Body of pancreas (tissue), 4 donors: ENCODE data around the gene NR2F1-AS1. TPM values are rescaled to one million over a fixed set of nuclear protein-coding genes. Genes with fewer than 3 reads are reported as not detected.

ENCODE experiments used
- ATAC-seq: fragments of 150-250 bp; one replicate; pipeline ENCODE4 v1.9.1; 2016
- DNase-seq, 4 donors: peaks; one replicate each; pipeline ENCODE4 v3.0.0-alpha.2; 2019
- H3K27ac ChIP-seq, 4 donors: fragments of 200-600 bp; sonication (generic); 1 replicate in 3 of 4; 2 replicates in 1 of 4; pipeline versions ENCODE4 v1.5.1 to v1.6.1; 2016 to 2019; ENCODE audit warnings: mild to moderate bottlenecking in 1 of 4, mixed read lengths in 1 of 4, moderate library complexity in 1 of 4
- H3K27me3 ChIP-seq, 2 donors: fragments of 200-600 bp; sonication (generic); one replicate each; pipeline ENCODE4 v1.6.0; 2016; ENCODE audit warnings: mild to moderate bottlenecking in 1 of 2
- H3K36me3 ChIP-seq, 2 donors: fragments of 200-600 bp; sonication (generic); replicated peaks in 1 of 2; 2 replicates each; pipeline ENCODE4 v1.5.1; 2016; ENCODE audit warnings: low read depth in 2 of 2; ENCODE audit not compliant: insufficient read depth in 1 of 2
- H3K4me1 ChIP-seq: fragments of 200-600 bp; sonication (generic); one replicate; pipeline ENCODE4 v1.6.0; 2016
- H3K4me3 ChIP-seq, 2 donors: fragments of 200-600 bp; sonication (generic); 1 replicate in 1 of 2; 2 replicates in 1 of 2; pipeline ENCODE4 v1.5.1; 2016 to 2019
- H3K9me3 ChIP-seq, 3 donors: fragments of 200-600 bp; sonication (generic); 1 replicate in 2 of 3; 2 replicates in 1 of 3; pipeline ENCODE4 v1.5.1; 2016
- POLR2A ChIP-seq, 3 donors: fragments of 450-650 bp; IDR thresholded peaks; one replicate each; pipeline ENCODE4 v1.6.1; 2016; ENCODE audit warnings: antibody characterized with exemption in 3 of 3, mild to moderate bottlenecking in 2 of 3
- WGBS, 2 donors: methylation state at CpG; one replicate each; pipeline ENCODE4 v1.1.5; 2017; 5-methylcytosine and 5-hydroxymethylcytosine counted together
- intact Hi-C: fragments of 100-400 bp; cut with DNase I; formaldehyde crosslinking; loops from one replicate; pipeline ENCODE4 v1.15.1; 2023
- microRNA counts, 2 donors: library from miRNA; unstranded; fragments of <30 nt; microRNA quantifications; one replicate each; lab custom pipeline; 2017
- total RNA-seq, 2 donors: library from RNA; depleted of rRNA; stranded (reverse); fragments of >200 nt; gene quantifications; one replicate each; pipeline ENCODE4 v1.1.0, GENCODE V29; 2016
- TF ChIP-seq, protein P1 (sequence below), 7 experiments: fragments of 450-650 bp in 4 of 7; fragments of 200-600 bp in 3 of 7; sonication (generic) in 3 of 7; IDR thresholded peaks; one replicate each; pipeline ENCODE4 v1.5.1; 2016 to 2019; ENCODE audit warnings: antibody characterized with exemption in 7 of 7

The NR2F1-AS1 gene
- total RNA-seq, 2 donors from 2014 or later: 4.9 to 5.3 TPM

DNA sequence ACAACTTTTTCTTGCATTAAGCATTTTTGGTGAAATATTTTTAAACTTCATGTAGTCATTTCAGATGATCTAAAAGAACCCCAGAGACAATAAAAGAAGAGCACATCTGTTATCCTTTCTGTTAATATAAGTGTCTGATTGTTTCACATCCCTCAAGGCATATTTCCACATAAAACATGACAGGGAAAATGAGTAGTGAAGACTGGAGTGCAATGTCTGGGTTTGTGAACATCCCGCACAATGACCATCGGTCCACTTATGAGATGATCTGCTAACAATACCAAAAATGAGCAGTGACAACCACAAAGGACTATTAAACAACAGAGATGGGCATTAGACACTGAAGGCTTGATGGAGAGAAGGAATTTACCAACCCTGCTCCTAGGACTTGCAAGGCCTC lies 209.1 kb downstream of the NR2F1-AS1 start:
- Histone ChIP-seq H3K27me3 (no peaks in the 10 kb centered on the region), H3K4me1 (no peaks in the 10 kb centered on the region), H3K27ac (no peak overlapping the region), H3K9me3 (no peaks in the 10 kb centered on the region), H3K36me3 (no peaks in the 10 kb centered on the region), H3K4me3 (no peak overlapping the region)
- WGBS, 2 donors: 90 to 95% methylated on average over 2 of the region's 2 CpGs
- intact Hi-C loops: no loop called here
- no peak for TF ChIP-seq POLR2A (IDR thresholded peaks at IDR 0.05)
- TF ChIP-seq, protein P1, sequence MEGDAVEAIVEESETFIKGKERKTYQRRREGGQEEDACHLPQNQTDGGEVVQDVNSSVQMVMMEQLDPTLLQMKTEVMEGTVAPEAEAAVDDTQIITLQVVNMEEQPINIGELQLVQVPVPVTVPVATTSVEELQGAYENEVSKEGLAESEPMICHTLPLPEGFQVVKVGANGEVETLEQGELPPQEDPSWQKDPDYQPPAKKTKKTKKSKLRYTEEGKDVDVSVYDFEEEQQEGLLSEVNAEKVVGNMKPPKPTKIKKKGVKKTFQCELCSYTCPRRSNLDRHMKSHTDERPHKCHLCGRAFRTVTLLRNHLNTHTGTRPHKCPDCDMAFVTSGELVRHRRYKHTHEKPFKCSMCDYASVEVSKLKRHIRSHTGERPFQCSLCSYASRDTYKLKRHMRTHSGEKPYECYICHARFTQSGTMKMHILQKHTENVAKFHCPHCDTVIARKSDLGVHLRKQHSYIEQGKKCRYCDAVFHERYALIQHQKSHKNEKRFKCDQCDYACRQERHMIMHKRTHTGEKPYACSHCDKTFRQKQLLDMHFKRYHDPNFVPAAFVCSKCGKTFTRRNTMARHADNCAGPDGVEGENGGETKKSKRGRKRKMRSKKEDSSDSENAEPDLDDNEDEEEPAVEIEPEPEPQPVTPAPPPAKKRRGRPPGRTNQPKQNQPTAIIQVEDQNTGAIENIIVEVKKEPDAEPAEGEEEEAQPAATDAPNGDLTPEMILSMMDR (IDR thresholded peaks at IDR 0.05): no peak
- ATAC-seq: no peak
- DNase-seq: no peak

DNA sequence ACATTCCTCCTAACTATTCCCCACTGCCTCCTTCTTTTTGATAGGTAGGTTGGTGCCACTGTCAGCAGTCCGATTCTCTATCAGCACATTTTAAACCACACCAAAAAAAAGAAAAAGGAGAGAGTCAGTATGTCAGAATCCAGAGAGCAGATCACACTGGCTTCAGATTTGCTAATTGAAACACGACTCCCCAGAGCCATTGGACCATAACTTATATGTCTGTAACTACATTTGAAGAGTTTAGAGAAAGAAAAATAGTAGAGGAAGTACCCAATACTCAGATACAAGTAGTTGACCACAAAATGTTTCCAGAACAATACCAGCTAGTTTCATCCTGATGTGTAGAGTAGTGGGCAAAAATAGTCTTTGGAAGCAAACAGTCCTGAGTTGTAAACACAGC lies 216.6 kb downstream of the NR2F1-AS1 start:
- Histone ChIP-seq H3K9me3 (no peaks in the 10 kb centered on the region), H3K27me3 (no peaks in the 10 kb centered on the region), H3K36me3 (no peaks in the 10 kb centered on the region), H3K27ac (no peak overlapping the region), H3K4me1 (no peaks in the 10 kb centered on the region), H3K4me3 (no peak overlapping the region)
- ATAC-seq (no peak), DNase-seq (no peak)
- TF ChIP-seq POLR2A (IDR thresholded peaks at IDR 0.05): no peak
- TF ChIP-seq, protein P1 (IDR thresholded peaks at IDR 0.05): no peak
- intact Hi-C loops: no loop called here
- WGBS, 2 donors: 28 to 38% methylated on average over 2 of the region's 2 CpGs

DNA sequence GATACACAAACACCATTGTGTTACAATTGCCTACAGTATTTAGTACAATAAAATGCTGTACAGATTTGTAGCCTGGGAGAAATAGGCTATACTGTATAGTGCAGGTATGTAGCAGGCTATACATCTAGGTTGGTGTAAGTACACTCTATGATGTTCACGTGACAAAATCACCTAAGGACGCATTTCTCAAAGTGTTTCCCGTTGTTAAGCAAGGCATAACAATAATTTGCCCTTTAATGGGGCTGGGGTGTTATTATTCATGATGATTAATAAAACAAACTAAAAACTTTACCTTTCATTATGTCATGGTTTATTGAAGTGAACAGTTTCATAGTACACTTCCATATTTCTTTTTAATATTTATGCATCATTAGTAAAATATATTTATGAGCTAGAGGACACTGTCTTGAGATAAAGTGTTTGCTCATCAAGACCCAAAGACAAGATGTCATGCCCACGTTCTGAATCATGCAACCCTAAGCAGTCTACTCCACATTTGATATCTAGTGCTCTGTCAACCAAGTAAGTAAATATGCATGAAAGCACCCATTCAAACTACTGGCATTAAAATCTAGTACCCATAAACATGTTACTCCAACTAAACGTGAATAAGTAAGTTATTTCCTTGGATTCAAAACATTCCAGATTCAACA lies 220.5 kb downstream of the NR2F1-AS1 start:
- Histone ChIP-seq H3K9me3 (no peaks in the 10 kb centered on the region), H3K4me3 (no peak overlapping the region), H3K36me3 (no peaks in the 10 kb centered on the region), H3K27ac (no peak overlapping the region), H3K4me1 (no peaks in the 10 kb centered on the region), H3K27me3 (no peaks in the 10 kb centered on the region)
- WGBS, 2 donors: 54 to 58% methylated on average over 5 of the region's 5 CpGs
- intact Hi-C loops: no loop called here
- ATAC-seq: no peak
- no peak for DNase-seq
- TF ChIP-seq POLR2A (IDR thresholded peaks at IDR 0.05): no peak
- TF ChIP-seq, protein P1 (IDR thresholded peaks at IDR 0.05): no peak

DNA sequence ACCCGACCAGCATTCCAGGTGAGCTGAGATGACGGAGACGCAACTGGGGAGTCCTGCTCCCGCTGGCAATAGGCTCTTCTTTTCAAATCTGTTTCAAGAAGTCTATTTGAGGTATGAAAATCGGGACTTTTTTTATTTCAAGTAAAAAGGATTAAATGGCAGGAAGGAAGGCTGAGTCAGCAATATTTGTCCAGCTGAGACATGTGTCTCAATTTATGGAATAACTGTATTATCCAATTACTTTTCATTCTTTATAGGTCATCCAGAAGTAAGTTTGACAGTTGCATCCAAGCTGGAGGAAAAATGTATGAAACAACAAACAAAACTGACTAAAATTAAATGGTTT lies 221.1 kb downstream of the NR2F1-AS1 start:
- DNase-seq (no peak), ATAC-seq (no peak)
- intact Hi-C loops: no loop called here
- Histone ChIP-seq H3K36me3 (no peaks in the 10 kb centered on the region), H3K27ac (peak overlapping the region in 3 of 4 donors; percentile 21 to 42 (median 28)), H3K27me3 (no peaks in the 10 kb centered on the region), H3K4me3 (no peak overlapping the region), H3K4me1 (no peaks in the 10 kb centered on the region), H3K9me3 (no peaks in the 10 kb centered on the region)
- TF ChIP-seq, protein P1 (IDR thresholded peaks at IDR 0.05): no peak
- TF ChIP-seq POLR2A (IDR thresholded peaks at IDR 0.05): no peak
- 39 to 54% methylated on average over 5 of the region's 5 CpGs for WGBS, 2 donors

MicroRNAs encoded within 50 kb of the gene (microRNA counts, 767-probe panel; counts per million panel counts)
- microRNA hsa-miR-2277-3p (lab: Ali Mortazavi, UCI) (0 to 736 counts per million in 2 donors), microRNA hsa-miR-2277-5p (lab: Ali Mortazavi, UCI) (0 to 736 counts per million in 2 donors)

Other genes with a start within 250 kb of the NR2F1-AS1 start
- 10 to 100 TPM; 16.9 to 33.0 TPM for gene NR2F1, start 2.0 kb upstream of the NR2F1-AS1 start, total RNA-seq
- gene POU5F2, start 160.4 kb upstream of the NR2F1-AS1 start, total RNA-seq: 1 to 10 TPM; 5.2 to 5.3 TPM